CD4-positive, alpha-beta T cell treated with Interleukin-4 for 1 hour (primary cell): ENCODE data around the gene ABI3.
"Not testable (repeated sequence)": the region's sequence is repeated elsewhere in the genome, so short reads cannot be mapped to it uniquely, and the experiment has no call there.

Source experiments
- DNase-seq, 2 donors: peaks; one replicate each; pipeline ENCODE4 v3.0.0-alpha.2; 2020 to 2022

ABI3 gene, protein sequence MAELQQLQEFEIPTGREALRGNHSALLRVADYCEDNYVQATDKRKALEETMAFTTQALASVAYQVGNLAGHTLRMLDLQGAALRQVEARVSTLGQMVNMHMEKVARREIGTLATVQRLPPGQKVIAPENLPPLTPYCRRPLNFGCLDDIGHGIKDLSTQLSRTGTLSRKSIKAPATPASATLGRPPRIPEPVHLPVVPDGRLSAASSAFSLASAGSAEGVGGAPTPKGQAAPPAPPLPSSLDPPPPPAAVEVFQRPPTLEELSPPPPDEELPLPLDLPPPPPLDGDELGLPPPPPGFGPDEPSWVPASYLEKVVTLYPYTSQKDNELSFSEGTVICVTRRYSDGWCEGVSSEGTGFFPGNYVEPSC

DNA sequence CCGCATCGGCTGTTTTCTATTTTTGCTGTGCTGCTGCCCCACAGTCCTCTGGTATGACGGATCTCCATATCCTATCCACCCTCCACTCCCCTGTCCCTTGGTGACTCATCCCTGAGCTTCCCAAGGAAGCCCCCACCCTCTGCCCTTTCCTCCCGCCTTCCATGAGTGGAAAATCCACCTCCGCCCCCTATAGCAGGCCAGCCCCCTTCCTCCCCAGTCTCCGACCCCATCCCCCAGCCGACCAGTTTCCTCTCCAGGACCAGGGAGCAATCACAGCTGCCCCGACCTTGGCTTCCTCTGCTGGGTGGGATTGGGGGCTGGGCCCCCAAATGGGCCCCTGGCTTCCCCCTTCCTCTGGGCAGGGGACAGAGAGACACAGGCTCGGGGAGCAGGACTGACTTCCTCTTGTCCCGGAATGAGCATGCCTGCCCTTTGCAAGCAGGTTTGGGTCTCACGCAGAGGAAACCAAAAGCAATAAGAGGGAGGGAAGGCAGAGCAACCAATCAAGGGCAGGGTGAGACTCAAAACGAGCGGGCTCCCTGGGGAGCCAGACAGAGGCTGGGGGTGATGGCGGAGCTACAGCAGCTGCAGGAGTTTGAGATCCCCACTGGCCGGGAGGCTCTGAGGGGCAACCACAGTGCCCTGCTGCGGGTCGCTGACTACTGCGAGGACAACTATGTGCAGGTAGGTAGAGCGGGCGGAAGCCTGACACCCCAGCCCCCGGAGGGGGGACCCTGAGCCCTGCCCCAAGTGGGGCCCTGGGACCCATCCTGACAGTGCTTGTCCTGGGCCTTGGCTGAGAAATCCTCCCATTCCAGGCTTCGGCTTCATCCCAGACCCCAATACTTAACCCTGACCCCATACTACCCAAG, at the start of gene ABI3, which contains the start of gene GNGT2:
Gene ABI3 (plus strand): TSS at position 550 of the 872 bp plus-strand sequence. CDS start 18 bp downstream, at position 568.
Gene GNGT2 (minus strand): TSS at position 417 of the 872 bp plus-strand sequence. CDS start 3,152 bp downstream, outside the sequence.
- DNase-seq, result peak; percentile 68 to 72

DNA sequence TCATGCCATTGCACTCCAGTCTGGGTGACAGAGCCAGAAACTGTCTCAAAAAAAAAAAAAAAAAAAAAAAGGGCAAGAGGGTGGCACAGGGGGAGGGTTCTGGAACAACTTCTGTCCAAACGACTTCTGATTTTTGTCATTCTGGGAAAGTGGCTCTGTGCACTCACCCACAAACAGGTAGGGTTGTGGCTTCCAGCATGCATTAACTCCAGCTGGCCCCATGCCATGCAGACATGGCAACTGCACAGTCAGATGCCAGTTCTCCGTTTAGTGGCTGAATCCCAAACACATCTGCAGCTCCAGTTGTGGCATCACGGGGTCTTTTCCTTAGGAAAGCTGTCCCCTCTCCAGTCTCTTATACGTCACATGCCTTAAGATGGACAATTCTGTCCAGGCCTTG, 47.6 kb upstream of the ABI3 start:
- no peak for DNase-seq

DNA sequence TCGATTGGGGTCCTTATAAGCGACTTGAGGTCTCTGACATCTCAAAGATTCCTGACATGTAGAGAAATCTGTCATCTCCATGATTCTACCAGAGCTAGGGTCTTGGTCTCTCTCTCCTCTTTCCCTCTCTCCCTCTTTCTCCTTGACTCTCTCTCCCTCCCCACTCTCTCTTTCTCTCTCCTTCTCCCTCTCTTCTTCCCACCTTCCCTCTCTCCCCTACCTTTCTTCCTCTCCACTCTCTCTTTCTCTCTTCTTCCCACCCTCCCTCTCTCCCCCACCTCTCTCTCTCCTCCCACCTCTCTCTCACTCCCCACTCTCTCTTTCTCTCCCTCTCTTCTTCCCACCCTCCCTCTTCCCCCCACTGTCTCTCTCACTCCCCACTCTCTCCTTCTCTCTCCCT, 45.4 kb upstream of the ABI3 start:
- no peak for DNase-seq

DNA sequence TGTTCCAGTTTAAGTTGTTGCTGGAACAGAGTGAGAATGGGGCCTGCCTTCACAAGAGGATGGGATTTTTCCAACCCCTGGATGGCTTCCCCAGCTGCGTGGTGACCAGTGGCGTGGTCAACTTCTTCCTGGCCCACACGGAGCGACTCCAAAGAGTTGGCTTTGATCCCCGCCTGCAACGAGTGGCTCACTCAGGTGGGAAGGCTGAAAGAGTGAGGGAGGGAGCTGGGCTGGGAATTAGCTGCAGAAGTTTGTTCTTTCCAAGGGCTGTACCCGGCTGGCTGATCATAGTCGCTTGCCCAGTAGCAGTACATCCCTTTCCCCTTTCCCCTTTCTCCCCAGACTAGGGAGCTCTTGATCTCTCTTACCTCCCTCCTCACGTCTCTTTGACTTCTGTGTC, 41.8 kb upstream of the ABI3 start:
- DNase-seq, result no peak

DNA sequence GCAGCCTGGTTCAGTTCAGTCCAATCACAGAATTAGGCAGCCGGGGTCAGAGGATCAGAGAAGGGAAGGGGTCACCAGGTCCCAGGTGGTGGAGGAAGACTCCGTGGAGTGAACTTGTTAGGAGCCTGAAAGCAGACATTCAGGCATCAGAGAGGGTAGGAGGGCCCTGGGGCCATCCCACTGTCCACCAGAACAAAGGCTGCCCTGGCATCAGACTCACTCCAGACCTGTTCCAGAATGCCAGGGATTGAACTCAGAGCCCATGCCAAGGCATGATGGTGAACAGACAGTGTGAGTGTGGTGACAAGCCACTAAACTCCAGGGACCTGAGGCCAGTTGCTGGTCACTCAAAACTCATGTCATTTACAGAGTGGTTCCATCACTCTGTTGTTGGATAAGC, 40.3 kb upstream of the ABI3 start:
- DNase-seq, result no peak

DNA sequence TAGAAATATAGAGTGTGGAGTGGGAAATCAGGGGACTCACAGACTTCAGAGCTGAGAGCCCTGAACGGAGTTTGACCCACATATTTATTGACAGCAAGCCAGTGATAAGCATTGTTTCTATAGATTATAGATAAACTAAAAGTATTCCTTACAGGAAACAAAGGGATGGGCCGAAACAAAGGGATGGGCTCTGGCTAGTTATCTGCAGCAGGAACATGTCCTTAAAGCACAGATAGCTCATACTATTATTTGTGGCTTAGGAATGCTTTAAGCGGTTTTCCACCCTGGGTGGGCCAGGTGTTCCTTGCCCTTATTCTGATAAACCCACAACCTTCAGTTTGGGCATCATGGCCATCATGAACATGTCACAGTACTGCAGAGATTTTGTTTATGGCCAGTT, 39.8 kb upstream of the ABI3 start:
- DNase-seq, result not testable (repeated sequence)

DNA sequence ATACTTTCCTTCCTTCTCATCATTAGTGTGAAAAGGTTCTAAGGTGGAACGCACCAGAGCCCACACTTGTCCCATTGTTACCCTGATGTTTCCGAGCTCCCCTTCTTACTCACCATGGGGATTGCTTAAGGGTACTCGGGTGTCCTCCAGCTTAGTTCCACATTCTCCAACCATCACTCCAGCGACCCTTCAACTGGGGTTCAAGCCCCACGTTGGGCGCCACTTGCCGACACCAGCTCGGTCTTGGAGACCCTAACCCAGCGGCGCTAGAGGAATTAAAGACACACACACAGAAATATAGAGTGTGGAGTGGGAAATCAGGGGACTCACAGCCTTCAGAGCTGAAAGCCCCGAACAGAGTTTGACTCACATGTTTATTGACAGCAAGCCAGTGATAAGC, 34.5 kb upstream of the ABI3 start:
- not testable (repeated sequence) for DNase-seq

DNA sequence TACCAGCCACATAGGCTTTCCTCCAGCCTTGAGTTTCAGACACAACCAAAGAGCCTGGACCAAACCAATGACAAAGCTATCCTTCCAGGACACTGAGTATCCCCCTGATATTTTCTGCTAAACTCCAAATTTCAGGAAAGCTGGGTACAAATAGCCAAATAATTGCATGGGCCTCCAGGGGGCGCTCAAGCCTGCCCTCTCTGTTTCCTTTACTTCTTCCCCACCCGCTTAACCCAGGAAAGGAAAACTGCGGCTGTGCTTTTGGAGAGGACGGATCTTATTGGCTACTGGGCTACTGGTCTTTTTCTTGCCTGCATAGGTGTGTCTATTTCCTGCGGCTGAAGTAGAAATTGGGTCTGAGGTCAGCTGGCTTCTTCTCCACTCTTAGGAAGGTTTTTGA, 30.2 kb upstream of the ABI3 start:
- DNase-seq, result peak; percentile 62 to 69

DNA sequence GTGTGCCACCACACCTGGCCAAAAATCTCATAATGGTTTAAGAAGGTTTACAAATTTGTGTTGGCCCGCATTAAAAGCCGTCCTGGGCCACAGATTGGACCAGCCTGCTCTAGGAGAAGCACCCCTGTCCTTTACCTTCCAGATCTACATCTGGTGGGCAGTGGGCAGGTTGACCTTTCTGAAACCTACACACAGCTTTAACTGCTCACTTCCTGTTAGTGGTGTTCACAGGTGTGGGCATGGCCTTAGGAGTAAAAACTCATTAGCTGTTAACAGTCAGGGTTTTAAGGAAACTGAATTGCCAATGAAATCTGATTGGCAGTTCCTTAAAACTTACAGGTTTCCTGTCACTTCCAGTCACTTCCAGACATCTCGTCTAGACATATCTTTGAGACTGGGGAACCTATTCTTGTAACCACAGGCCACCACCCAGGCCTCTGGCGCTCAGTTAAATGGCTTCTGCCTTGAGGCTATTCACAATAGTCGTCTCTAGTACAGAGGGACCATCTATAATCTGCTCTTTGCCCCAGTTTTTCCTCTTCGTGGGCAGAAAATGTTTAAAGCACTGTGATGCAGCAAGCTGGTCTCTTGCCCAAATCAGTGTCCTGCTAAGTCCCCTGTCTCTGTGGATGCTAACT, 29.4 kb upstream of the ABI3 start:
- no peak for DNase-seq

DNA sequence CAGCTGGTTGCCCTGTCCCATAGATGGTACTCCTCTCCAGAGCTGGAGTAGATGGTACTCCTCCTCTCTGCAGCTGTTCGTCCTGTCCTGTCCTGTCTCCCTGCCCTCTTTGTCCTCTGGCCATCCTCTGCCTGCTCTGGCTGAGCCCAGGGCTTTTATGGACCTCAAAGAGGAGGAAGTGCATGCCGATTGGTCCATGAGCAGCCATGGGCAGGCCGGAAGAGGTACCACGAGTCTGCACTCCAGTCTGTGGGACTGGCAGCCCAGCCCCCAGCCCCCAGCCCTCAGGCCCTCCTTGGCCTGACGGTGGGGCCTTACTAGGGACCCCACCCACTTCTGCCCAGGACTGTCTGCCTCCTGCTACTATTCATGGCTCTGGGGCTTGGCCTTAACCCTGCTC, 27.2 kb upstream of the ABI3 start:
- DNase-seq, result no peak

DNA sequence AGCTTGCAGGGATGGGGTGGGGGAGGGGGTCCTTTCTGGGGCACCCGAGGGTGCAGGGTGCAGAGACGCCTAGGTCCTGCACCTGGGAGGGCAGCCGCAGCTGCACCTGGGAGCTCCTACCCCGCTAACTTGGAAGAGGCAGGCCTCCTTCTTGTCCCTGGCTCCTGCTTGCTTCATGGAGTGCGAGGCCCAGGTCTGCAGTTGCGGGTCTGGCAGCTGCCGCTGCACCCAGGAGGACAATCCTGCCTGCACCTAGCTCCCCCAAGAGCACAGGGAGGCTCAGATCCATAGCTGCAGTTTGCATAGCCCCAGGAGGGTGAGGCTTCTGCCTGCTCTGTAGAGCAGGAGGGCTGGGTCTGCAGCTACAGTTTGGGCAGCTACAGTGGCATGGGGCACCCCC, 26.7 kb upstream of the ABI3 start:
- DNase-seq, result no peak

DNA sequence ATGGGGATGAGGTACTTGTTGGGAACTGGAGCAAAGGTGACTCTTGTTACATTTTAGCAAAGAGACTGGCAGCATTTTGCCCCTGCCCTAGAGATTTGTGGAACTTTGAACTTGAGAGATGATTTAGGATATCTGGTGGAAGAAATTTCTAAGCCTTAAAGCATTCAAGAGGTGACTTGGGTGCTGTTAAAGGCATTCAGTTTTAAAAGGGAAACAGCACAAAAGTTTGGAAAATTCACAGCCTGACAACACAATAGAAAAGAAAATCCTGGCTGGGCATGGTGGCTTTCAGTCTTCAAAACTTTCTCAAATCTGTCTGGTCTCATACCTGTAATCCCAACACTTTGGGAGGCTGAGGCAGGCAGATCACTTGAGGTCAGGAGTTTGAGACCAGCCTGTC, 26.0 kb upstream of the ABI3 start:
- DNase-seq, result not testable (repeated sequence)

DNA sequence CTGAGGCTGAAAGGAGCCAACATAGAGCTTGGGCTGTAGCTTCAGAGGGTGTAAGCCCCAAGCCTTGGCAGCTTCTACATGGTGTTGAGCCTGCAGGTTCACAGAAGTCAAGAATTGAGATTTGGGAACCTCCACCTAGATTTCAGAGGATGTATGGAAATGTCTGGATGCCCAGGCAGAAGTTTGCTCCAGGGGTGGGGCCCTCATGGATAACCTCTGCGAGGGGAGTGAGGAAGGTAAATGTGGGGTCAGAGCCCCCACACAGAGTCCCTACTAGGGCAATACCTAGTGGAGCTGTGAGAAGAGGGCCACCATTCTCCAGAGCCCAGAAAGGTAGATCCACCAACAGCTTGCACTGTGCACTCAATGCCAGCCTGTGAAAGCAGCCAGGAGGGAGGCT, 25.1 kb upstream of the ABI3 start:
- not testable (repeated sequence) for DNase-seq

DNA sequence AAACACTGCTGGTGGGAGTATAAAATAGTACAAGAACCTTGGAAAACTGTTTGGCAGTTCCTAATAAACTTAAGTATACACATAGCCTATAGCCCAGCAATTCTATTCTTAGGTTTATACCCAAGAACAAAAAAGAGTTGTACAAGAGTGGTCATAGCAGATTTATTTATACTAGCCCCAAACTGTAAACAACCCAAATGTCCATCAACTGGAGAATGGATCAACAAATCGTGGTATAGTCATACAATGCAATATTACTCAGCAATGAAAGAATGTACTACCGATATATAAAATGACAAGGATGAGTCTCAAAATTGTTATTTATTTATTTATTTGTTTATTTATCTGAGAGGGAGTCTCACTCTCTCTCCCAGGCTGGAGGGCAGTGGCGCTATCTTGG, 23.2 kb upstream of the ABI3 start:
- no peak for DNase-seq

DNA sequence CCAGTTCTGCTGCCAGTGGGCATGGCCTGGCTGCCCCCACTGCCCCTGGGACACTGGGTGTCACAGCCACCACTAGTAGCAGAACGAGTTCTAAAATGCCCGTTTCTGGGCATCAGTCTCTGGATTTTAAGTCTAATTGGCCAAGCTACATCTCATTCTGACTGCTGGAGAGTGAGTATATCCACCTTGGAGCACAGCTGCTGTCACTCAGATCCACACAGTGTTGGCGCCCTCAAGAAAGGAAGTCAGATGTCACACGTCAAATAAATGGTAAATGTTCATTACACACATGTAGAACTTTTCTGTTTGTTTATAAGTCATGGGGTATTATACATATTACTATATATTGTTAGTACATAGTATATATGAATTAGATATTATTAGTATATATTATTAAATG, 19.6 kb upstream of the ABI3 start:
- no peak for DNase-seq

DNA sequence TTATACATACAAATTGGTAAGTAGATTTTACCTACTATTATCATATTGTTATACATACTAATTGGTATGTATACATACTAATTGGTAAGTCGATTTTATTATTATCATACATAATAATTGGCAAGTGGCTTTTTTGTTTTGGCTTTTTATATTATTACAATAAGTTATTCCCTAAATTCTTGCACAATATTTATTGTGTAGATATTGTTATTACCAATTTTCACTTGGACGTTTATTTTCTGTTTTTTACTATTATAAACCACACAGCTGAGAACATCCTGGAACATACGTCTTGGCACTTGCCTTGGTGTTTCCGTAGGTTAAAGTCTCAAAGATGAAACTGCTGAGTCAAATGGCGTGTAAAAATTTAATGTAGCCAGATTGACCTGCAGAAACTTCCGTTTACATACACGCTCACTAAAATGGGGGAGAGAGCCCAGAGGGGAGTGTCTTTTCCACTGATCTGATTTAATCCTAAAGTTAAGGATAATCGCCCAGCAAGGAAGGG, 19.0 kb upstream of the ABI3 start:
- DNase-seq, result no peak

DNA sequence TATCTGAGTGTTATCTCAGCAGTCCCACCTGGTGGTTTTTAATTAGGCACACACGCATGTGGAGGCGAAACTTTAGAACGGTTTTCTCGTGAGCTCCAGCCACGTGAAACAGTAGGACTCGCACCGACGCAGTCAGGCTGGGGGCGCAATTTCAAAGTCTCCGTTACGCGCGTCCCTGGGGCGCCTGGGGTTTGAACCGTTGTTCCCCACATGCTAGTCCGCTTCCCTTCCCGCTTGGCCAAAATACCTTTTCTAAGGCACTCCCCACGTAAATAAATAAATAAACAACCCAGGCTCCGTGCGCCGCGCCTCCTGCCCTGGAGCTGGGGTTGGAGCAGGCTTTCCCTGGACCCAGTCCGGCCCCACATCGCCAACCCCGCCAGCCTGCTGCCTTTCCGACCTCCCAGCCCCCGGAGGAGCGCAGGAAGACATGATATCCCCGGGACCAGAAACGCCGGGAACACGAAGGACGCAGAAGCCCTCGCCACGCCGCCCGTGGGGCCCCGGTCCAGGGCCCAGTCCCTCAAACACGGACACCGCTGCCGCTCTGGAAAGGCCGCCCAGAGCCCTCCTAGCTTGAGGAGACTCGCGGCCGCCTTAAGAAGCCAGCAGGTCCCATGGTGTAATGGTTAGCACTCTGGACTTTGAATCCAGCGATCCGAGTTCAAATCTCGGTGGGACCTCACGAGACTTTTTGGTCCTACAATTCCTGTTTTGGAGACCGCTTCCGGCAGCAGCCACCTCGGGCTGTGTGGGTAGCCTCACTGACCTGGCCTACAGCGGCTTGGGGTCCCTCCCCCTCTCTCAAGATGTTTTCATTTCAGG, 18.4 kb upstream of the ABI3 start:
- DNase-seq, result peak; percentile 91

DNA sequence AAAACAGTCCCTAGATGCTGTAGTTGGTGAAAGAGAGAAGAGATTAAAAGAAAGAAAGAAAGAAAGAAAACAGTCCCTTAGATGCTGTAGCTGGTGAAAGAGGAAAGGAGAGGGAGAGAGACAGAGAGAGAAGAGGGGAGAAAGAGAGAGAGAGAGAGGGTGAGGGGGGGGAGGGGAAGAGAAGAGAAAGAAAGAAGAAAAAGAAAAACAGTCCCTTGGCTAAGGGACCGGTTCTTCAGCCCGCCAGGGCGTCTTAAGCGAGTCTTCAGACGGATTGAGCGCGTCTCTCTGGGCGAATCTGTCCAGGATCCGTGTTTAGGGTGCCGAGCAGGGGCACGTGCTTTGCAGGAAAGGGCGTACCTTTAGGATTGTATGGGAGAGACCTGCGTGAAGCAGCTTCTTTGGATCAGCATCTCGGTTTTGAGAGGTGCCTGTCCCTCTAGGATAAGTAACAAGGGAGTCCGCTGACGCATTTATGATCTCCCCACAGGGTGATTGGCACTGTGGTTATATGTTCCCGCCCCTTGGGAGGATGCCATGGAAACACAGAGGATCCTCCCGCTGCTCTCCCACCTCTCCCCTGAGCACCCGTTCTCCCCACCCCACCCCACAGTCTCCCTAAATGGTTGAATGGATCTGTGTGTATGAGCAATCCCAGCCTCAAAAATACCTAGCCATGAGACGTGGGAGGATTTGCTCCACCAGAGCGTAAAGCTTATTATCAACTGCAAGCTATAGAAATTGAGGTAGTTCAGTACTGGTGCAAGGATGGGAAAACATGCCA, 16.8 kb upstream of the ABI3 start:
- peak in 1 of 2 donors; percentile 44 for DNase-seq

DNA sequence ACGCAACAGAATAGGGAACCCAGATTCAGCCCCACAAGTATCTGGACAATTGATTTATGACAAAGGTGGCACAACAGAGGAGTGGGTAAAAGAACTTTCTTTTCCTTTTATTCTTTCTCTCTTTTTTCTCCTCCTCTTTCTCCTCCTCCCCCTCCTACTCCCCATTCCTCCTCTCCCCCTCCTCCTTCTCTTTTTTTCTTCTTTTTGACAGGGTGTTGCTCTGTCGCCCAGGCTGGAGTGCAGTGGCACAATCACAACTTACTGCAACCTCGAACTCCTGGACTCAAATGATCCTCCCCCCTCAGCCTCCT, 16.3 kb upstream of the ABI3 start:
- DNase-seq, result no peak

DNA sequence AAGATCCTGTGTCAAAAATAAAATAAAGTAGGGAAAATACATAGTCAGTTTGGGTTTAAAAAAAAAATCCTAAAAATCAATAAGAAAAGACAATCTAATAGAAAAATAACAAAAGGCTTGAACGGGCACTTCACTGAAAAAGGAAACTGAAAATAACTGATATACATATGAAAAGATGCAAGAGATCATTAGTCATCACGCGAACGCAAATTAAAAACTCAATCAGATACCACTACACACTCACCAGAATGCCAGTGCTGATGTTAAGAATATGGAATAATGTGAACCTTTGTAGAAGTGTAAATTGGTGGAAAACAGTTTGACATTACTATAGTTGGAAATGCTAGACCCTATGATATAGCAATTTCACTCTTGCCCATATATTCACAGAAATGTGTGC, 14.8 kb upstream of the ABI3 start:
- no peak for DNase-seq

DNA sequence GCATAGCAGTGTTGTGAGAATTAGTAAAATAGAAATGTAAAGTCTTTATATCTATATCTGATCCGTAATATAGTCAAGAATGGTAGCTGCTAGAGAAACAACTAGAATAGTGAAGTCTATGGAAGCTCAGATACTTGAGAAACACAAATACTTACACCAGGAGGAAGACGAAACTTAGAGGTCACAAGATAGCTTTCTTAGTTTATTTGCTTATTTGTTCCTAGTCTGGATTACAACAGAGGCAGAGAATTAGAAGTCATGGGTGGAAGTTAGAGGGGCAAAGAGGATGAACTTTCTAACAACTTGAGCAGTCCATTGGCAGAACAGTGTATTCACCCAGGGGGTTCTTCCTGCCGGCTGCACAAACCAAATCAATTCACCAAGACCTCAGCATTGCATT, 14.0 kb upstream of the ABI3 start:
- DNase-seq, result no peak
